ENCODE data around the gene PACSIN2.

The PACSIN2 gene

DNA sequence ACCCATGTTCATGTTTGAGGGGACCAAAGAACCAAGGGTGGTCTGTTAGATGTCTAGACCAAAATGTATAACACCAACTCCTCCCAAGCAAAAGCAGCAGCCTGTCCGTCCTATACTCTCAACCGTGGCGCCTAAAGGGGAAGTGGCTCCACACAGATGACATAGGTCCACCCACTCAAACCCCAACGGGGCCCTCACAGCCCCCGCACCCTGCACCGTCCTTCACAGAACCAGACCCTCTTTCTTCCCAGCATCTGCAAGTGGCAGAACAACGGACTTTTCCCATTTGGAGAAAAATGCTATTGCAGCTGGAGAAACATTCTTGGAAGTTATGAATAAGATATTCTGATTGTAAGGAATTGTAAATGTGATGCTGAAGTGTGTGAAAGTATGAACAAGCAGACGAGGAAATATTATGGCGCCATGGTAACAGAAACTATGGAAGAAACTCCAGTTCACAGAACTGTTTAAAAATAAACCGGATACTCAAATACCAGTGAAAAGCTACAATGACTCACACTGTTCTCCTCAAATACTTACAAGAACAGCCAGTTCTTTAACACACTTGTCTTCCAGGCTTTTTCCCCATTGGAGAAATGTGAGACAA lies 81.4 kb downstream of the PACSIN2 start:
- Histone ChIP-seq H3K27me3 (ENCODE audit: control insufficient read depth, insufficient read depth, low read length) (no peaks in the 10 kb centered on the region), H3K36me3 (ENCODE audit: control insufficient read depth, insufficient read depth, low read length) (no peaks in the 10 kb centered on the region), H3K9me3 (ENCODE audit: control insufficient read depth, insufficient read depth, low read depth, low read length) (no peaks in the 10 kb centered on the region), H3K27ac (ENCODE audit: low read depth, low read length) (no peak overlapping the region), H3K4me3 (ENCODE audit: low read depth, low read length) (no peak overlapping the region), H3K4me1 (ENCODE audit: control insufficient read depth, insufficient read depth, low read length) (peaks cover 26% of the 10 kb centered on the region), H3K9ac (ENCODE audit: low read length) (no peak overlapping the region)

DNA sequence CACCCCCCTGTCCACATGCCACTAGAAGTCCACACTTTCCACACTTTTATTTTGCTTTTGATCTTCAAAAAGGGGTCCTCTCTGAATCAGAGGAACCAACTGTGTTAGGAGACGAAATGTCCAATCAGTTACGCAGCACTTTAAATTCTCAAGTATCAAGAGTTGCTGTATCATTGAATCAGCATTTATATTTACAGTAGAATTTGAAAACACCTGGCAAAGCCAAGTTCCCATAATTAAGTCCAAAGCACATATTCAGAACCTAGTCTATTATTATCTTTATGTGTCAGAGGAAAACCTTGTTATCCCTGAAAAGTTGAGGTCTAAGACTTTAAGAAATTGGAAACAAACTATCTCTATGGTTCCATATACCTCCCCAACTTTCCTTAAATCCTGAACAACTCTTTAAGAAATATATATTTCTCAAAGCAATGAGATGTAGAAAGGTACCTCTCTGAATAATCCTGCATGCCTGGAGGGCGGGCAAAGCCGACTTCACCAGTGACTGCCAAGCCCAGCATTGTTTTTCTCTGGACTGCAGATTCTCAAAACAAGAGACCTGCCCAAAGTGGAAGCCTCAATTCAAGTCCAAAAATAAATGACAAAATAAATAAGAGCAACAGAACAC lies 82.0 kb downstream of the PACSIN2 start:
- Histone ChIP-seq H3K4me1 (ENCODE audit: control insufficient read depth, insufficient read depth, low read length) (peaks cover 20% of the 10 kb centered on the region), H3K27me3 (ENCODE audit: control insufficient read depth, insufficient read depth, low read length) (no peaks in the 10 kb centered on the region), H3K9ac (ENCODE audit: low read length) (no peak overlapping the region), H3K9me3 (ENCODE audit: control insufficient read depth, insufficient read depth, low read depth, low read length) (no peaks in the 10 kb centered on the region), H3K36me3 (ENCODE audit: control insufficient read depth, insufficient read depth, low read length) (no peaks in the 10 kb centered on the region), H3K4me3 (ENCODE audit: low read depth, low read length) (no peak overlapping the region), H3K27ac (ENCODE audit: low read depth, low read length) (no peak overlapping the region)

DNA sequence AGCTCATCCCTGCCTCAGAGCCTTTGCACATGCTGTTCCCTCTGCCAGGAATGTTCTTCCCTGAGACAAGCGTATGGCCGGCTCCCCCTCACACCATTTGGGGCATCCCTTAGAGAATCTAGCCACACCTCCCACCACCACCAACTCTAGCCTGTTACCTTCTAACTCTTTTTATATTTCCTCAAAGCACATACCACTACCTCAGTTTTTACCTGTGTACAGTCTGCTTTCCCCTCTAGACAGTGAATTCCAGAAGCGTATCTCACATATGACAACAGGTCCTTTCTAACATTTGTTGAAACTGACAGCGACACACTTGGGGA lies 82.8 kb downstream of the PACSIN2 start:
- Histone ChIP-seq H3K4me1 (ENCODE audit: control insufficient read depth, insufficient read depth, low read length) (peaks cover 15% of the 10 kb centered on the region), H3K27me3 (ENCODE audit: control insufficient read depth, insufficient read depth, low read length) (no peaks in the 10 kb centered on the region), H3K9ac (ENCODE audit: low read length) (no peak overlapping the region), H3K27ac (ENCODE audit: low read depth, low read length) (no peak overlapping the region), H3K4me3 (ENCODE audit: low read depth, low read length) (no peak overlapping the region), H3K9me3 (ENCODE audit: control insufficient read depth, insufficient read depth, low read depth, low read length) (no peaks in the 10 kb centered on the region), H3K36me3 (ENCODE audit: control insufficient read depth, insufficient read depth, low read length) (no peaks in the 10 kb centered on the region)

DNA sequence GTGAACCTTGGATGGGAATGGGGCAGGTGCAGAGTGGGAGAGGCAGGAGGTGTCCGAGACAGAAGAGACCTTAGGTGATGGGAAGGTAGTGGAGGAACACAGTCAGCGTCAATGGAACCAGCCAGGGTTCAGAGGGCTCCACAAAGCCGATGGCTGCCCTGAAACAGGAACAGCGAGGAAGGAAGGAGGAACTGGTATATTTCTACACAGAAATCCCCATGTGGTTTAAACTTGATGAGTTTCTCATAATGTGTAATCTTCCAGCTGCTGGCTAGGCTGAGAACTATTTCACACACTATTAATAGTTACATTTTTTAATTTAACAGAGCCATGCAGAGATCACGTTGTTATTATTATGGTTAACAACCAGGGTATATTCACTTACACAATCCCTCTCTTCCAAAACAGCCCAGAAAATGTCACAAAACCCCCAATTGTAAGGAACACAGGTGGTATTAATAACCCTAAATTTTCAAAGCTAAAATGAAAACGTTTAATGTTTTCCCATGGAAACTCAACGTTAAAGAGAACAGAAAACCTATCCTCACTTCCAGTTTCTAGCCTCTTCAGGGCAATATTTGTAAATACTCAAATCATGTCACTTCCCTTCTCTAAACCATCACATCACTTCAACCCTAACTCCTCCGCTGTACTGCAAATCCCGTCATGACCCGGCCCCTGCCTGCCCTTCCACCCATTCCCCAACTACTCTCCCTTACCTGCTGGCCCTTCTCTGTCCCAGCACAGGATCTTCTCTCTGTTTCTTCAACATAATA lies 83.3 kb downstream of the PACSIN2 start:
- no peaks in the 10 kb centered on the region for H3K27me3 ChIP-seq (ENCODE audit: control insufficient read depth, insufficient read depth, low read length)
- peak overlapping the region; percentile 5 for H3K9ac ChIP-seq (ENCODE audit: low read length)
- peaks cover 15% of the 10 kb centered on the region for H3K4me1 ChIP-seq (ENCODE audit: control insufficient read depth, insufficient read depth, low read length)
- H3K4me3 ChIP-seq (ENCODE audit: low read depth, low read length), result no peak overlapping the region
- no peaks in the 10 kb centered on the region for H3K9me3 ChIP-seq (ENCODE audit: control insufficient read depth, insufficient read depth, low read depth, low read length)
- no peak overlapping the region for H3K27ac ChIP-seq (ENCODE audit: low read depth, low read length)
- H3K36me3 ChIP-seq (ENCODE audit: control insufficient read depth, insufficient read depth, low read length), result no peaks in the 10 kb centered on the region

DNA sequence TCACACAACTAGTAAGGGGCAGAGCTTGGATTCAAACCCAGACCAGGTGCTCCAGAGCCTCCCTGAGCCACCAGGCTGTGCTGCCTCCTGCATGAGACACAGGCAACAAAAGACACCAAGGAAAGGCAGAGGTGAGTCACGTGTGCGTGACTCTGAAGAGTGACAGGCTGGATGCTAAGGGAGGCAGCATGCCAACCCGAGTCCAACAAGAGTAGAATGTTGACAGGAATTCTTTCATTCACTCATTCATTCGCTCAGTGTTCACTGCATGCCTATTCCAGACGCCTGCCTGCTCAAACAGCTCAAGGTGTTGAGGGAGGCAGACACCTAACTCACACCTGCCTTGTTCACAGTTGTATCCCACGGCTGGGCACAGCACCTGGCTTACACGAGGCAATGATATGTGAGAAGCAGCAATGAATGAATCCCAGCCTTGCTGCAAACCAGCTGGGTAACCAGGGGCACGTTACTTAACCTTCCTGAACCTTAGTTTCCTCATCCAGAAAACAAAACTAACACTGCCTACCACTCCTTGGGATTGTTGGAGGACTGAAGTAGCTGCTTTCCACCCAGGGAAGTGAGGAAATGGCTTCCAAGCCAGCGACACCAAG lies 84.0 kb downstream of the PACSIN2 start:
- Histone ChIP-seq H3K9ac (ENCODE audit: low read length) (peak overlapping the region; percentile 5), H3K27me3 (ENCODE audit: control insufficient read depth, insufficient read depth, low read length) (no peaks in the 10 kb centered on the region), H3K36me3 (ENCODE audit: control insufficient read depth, insufficient read depth, low read length) (no peaks in the 10 kb centered on the region), H3K27ac (ENCODE audit: low read depth, low read length) (no peak overlapping the region), H3K4me3 (ENCODE audit: low read depth, low read length) (no peak overlapping the region), H3K9me3 (ENCODE audit: control insufficient read depth, insufficient read depth, low read depth, low read length) (no peaks in the 10 kb centered on the region), H3K4me1 (ENCODE audit: control insufficient read depth, insufficient read depth, low read length) (peaks cover 19% of the 10 kb centered on the region)

DNA sequence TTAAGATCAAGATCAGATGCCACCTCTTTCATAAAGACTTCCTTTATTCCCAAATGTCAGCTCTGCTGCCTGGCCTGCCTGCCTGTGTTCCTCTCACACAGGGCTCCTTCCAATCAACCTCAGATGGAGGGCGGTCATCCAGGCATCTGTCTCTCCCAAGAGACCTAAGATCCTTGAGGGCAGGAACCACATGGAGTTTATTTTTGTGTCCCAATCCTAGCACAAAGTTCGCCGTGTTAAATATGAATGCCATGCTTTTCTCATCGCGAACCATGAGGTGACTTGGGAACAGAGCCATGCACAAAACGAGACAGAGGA lies 85.2 kb downstream of the PACSIN2 start:
- Histone ChIP-seq H3K36me3 (ENCODE audit: control insufficient read depth, insufficient read depth, low read length) (no peaks in the 10 kb centered on the region), H3K9ac (ENCODE audit: low read length) (no peak overlapping the region), H3K4me1 (ENCODE audit: control insufficient read depth, insufficient read depth, low read length) (peaks cover 25% of the 10 kb centered on the region), H3K4me3 (ENCODE audit: low read depth, low read length) (no peak overlapping the region), H3K27me3 (ENCODE audit: control insufficient read depth, insufficient read depth, low read length) (no peaks in the 10 kb centered on the region), H3K9me3 (ENCODE audit: control insufficient read depth, insufficient read depth, low read depth, low read length) (no peaks in the 10 kb centered on the region), H3K27ac (ENCODE audit: low read depth, low read length) (no peak overlapping the region)

DNA sequence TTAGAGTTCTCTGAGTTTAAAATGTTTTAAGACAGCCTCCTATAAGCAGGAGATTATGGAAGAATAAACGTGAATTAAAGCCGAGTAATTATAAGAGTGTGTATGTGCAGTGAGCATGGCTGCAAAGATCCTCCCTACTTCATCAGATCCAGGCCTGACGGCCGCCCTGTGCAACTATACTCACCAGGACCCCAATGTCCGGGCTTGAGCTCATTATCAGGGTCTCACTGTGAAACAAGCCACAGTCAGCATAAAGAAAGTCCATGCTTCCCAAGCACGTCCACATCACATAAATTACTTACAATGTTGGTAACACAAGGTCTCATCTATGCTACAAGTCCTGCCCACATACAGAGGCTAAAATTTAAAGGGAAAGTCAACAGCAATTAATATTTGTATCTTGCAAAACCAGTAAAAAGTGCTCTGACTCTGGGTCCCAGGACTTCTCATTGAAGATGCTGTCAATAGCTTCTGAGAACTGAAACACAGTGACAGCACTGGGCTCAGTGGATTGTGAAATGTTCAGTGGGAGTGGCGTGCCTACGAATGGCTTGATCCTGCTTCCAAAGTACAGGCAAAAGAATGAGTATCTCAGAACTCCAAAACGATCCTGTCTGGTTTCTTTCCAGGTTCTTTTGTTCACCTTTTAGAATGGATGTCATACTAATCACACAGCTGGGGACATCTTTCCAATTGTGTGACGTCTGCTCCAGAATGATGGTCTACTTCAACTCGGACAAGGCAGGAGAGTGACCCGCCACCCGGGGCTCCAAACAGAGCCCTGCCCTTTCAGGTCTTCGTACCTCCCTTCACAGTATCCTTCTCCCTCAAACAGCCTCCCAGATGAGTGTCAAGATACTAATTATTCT lies 85.7 kb downstream of the PACSIN2 start:
- Histone ChIP-seq H3K27ac (ENCODE audit: low read depth, low read length) (no peak overlapping the region), H3K4me1 (ENCODE audit: control insufficient read depth, insufficient read depth, low read length) (peaks cover 23% of the 10 kb centered on the region), H3K4me3 (ENCODE audit: low read depth, low read length) (no peak overlapping the region), H3K27me3 (ENCODE audit: control insufficient read depth, insufficient read depth, low read length) (no peaks in the 10 kb centered on the region), H3K36me3 (ENCODE audit: control insufficient read depth, insufficient read depth, low read length) (no peaks in the 10 kb centered on the region), H3K9ac (ENCODE audit: low read length) (no peak overlapping the region), H3K9me3 (ENCODE audit: control insufficient read depth, insufficient read depth, low read depth, low read length) (no peaks in the 10 kb centered on the region)

DNA sequence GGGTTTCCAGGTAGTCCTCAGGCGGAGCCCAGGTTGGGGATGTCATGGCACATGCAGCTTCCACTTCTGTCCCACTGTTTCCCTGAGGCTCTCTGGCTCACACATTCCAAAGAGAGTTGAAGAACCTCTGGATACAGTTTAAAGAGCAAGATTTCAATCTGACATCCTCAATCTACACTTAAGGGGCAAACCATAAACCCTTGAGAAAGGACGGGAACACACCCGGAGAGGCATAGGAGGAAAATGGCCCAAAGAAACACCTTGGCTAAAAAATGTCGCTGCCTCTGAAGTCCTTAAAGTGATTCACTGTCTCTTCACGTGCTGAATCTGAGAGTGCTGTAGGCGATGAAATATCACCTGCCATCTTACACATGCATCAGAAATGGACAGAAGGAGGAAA lies 87.0 kb downstream of the PACSIN2 start:
- H3K9me3 ChIP-seq (ENCODE audit: control insufficient read depth, insufficient read depth, low read depth, low read length), result no peaks in the 10 kb centered on the region
- H3K4me3 ChIP-seq (ENCODE audit: low read depth, low read length), result no peak overlapping the region
- H3K9ac ChIP-seq (ENCODE audit: low read length), result no peak overlapping the region
- H3K4me1 ChIP-seq (ENCODE audit: control insufficient read depth, insufficient read depth, low read length), result peaks cover 20% of the 10 kb centered on the region
- H3K36me3 ChIP-seq (ENCODE audit: control insufficient read depth, insufficient read depth, low read length), result no peaks in the 10 kb centered on the region
- no peak overlapping the region for H3K27ac ChIP-seq (ENCODE audit: low read depth, low read length)
- no peaks in the 10 kb centered on the region for H3K27me3 ChIP-seq (ENCODE audit: control insufficient read depth, insufficient read depth, low read length)

DNA sequence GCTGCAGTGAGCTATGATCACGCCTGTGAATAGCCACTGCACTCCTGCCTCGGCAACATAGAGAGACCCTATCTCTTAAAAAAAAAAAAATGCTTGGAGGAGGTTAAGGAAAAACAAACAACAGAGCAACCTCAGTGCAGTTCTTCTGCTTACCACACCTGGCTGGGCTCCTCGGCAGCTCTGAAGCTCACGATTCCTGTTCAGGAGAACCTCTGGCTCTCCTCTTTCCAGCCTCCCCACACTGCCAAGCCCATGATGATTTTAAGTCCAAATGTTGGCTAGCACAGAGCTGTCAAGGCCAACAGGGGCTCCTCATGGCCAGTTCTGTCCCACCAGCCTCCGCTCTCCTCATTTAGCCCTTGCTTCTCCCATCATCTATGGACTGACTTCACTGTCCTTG lies 88.2 kb downstream of the PACSIN2 start:
- Histone ChIP-seq H3K27me3 (ENCODE audit: control insufficient read depth, insufficient read depth, low read length) (no peaks in the 10 kb centered on the region), H3K9ac (ENCODE audit: low read length) (no peak overlapping the region), H3K4me3 (ENCODE audit: low read depth, low read length) (no peak overlapping the region), H3K27ac (ENCODE audit: low read depth, low read length) (no peak overlapping the region), H3K4me1 (ENCODE audit: control insufficient read depth, insufficient read depth, low read length) (peaks cover 28% of the 10 kb centered on the region), H3K36me3 (ENCODE audit: control insufficient read depth, insufficient read depth, low read length) (no peaks in the 10 kb centered on the region), H3K9me3 (ENCODE audit: control insufficient read depth, insufficient read depth, low read depth, low read length) (no peaks in the 10 kb centered on the region)

DNA sequence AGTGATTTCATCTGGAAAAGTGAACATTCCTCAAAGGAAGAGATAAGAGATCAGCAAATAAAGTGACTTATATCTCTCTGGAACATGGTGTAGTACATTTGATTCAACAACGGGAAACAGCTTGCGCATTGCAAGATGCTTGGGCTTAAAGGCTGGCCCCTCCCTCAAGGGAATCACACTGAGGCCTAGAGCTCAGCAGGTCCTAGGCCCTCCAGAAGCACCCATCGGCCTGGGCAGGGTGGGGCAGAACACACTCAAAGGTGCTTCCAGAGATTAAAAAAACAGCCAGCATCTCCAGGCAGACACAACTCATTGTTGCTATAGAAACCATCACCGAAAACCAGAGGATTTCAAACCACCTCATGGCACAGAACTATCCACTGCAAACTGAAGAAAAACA lies 88.8 kb downstream of the PACSIN2 start:
- Histone ChIP-seq H3K9ac (ENCODE audit: low read length) (no peak overlapping the region), H3K27me3 (ENCODE audit: control insufficient read depth, insufficient read depth, low read length) (no peaks in the 10 kb centered on the region), H3K36me3 (ENCODE audit: control insufficient read depth, insufficient read depth, low read length) (no peaks in the 10 kb centered on the region), H3K4me3 (ENCODE audit: low read depth, low read length) (no peak overlapping the region), H3K9me3 (ENCODE audit: control insufficient read depth, insufficient read depth, low read depth, low read length) (no peaks in the 10 kb centered on the region), H3K27ac (ENCODE audit: low read depth, low read length) (no peak overlapping the region), H3K4me1 (ENCODE audit: control insufficient read depth, insufficient read depth, low read length) (peaks cover 25% of the 10 kb centered on the region)

Data from HUES6 (cell line).